GM12865 (cell line): Measurements from ENCODE around the gene VAMP7.
"Not testable (repeated sequence)": the region's sequence is repeated elsewhere in the genome, so short reads cannot be mapped to it uniquely, and the experiment has no call there.

ENCODE experiments used
- DNase-seq: peaks from one replicate; pipeline ENCODE4 v3.0.0; 2010; ENCODE audit warnings: low read depth
- H3K4me3 ChIP-seq: 2 replicates; pipeline ENCODE4 v1.5.1; 2011; ENCODE audit warnings: mild to moderate bottlenecking, low read depth, low read length, control low read depth
- TF ChIP-seq, protein P1 (sequence below): IDR thresholded peaks from 2 replicates; pipeline ENCODE4 v1.5.1; 2011; ENCODE audit warnings: low read length, control low read depth, low read depth, inconsistent platforms; ENCODE audit not compliant: insufficient read depth; ENCODE audit errors: missing control alignments

The VAMP7 gene, protein sequence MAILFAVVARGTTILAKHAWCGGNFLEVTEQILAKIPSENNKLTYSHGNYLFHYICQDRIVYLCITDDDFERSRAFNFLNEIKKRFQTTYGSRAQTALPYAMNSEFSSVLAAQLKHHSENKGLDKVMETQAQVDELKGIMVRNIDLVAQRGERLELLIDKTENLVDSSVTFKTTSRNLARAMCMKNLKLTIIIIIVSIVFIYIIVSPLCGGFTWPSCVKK

DNA sequence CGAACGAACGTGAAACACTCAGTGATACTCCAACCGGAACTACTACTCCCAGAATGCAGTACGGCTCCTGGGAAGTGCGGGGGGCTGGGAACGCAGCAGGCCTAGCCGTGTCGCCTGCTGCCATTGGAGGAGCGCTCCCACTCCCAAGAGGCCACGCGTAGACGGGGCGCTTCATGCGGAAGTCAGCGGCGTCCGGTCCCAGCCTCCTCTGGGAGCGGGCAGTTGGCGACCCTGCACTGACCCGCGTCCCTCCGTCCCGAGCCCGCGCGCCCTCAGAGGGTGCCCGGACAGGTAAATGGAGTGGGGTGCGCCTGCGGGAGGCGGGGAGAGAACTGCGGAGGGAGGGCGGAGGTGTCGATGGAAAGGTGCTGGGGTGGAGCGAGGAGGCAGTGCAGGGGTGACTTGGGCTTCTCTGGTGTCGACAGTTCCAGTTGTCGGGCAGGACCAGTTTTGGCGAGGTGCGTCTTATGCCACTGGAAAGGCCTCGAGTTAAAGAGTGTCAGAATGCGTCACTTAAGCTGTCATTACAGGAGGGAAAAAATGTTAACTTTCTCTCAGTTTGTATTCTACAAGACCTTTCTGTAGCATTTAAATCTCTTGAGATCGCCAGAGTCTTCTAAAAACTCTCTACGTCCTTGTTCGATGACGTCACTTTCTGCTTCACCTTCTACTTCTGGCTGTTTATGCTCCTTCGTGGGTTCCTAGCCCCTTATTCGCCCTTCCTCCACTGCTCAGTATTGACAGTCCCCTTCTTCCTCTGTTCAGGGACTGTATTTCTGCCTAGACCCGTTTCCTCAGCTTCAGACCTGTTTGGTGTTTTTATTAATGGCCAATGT, at the start of gene VAMP7:
VAMP7 (plus strand) TSS at position 188 of the 836 bp plus-strand sequence. CDS start 8,122 bp downstream, outside the sequence.
- peak; percentile 92 for DNase-seq
- peak within 1 kb of the TSS; percentile 84 for H3K4me3 ChIP-seq
- TF ChIP-seq, protein P1, sequence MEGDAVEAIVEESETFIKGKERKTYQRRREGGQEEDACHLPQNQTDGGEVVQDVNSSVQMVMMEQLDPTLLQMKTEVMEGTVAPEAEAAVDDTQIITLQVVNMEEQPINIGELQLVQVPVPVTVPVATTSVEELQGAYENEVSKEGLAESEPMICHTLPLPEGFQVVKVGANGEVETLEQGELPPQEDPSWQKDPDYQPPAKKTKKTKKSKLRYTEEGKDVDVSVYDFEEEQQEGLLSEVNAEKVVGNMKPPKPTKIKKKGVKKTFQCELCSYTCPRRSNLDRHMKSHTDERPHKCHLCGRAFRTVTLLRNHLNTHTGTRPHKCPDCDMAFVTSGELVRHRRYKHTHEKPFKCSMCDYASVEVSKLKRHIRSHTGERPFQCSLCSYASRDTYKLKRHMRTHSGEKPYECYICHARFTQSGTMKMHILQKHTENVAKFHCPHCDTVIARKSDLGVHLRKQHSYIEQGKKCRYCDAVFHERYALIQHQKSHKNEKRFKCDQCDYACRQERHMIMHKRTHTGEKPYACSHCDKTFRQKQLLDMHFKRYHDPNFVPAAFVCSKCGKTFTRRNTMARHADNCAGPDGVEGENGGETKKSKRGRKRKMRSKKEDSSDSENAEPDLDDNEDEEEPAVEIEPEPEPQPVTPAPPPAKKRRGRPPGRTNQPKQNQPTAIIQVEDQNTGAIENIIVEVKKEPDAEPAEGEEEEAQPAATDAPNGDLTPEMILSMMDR = no peak

DNA sequence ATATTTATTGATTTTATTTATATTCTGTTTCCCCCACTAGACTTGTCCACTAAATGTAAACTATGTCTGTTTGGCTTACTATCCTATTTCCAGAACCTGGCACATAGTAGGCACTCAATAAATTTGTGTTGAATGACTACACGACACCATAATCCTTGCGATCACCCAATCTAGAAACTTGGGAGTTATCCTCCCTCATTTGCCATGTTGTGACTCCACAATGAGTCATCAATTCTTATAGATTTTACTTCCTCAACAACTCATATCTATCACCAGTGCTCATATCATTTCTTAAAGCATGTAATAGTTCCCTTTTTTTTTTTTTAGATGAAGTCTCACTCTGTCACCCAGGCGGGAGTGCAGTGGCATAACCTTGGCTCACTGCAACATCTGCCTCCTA, 39.9 kb upstream of the VAMP7 start:
- DNase-seq = no peak
- no peak overlapping the region for H3K4me3 ChIP-seq
- TF ChIP-seq, protein P1 = no peak

DNA sequence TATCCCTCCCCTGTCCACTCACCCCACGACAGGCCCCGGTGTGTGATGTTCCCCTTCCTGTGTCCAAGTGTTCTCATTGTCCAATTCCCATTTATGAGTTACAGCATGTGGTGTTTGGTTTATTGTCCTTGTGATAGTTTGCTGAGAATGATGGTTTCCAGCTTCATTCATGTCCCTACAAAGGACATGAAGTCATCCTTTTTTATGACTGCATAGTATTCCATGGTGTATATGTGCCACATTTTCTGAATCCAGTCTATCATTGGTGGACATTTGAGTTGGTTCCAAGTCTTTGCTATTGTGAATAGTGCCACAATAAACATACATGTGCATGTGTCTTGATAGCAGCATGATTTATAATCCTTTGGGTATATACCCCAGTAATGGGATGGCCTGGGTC, 29.4 kb upstream of the VAMP7 start:
- H3K4me3 ChIP-seq, DNase-seq: not testable (repeated sequence)

DNA sequence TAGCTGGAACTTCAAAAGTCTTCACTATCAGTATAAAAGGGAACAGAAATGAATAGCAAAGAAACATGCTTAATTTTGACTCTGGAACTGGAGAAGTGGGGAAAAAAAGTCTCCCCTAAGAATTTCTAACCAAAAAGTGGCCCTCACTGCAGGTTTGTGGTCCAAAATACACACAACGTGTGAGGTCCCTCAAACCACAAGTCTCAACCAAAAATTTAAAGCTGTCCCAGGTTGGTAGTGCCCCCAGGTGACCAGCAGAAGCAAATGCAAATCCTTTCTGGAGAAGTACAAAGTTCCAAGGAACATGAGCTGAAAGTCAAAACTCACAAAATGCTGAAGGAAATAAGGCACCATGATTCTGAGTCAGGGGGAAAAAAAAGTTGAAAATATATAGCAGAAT, 23.6 kb upstream of the VAMP7 start:
- TF ChIP-seq, protein P1 = no peak
- no peak overlapping the region for H3K4me3 ChIP-seq
- DNase-seq = peak; percentile 11

DNA sequence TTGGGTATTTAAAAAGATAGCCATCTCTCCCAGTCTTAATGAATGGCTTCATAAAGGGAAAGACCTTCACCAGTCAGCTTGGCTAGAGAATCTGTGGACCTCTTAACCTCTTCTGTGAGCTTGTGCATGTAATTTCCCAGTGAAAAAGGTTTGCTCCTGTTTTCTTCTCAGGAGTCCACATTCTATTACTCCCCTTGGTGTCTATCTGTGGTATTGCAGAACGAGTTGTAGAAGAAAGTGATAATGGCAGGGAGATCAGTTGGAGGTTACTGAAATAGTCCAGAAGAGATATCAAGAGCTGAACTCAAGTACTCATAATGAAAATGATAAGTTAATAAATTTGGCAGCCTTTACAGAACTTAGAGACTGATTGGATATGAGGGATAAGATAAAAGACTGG, 16.5 kb upstream of the VAMP7 start:
- H3K4me3 ChIP-seq = no peak overlapping the region
- TF ChIP-seq, protein P1 = no peak
- no peak for DNase-seq

DNA sequence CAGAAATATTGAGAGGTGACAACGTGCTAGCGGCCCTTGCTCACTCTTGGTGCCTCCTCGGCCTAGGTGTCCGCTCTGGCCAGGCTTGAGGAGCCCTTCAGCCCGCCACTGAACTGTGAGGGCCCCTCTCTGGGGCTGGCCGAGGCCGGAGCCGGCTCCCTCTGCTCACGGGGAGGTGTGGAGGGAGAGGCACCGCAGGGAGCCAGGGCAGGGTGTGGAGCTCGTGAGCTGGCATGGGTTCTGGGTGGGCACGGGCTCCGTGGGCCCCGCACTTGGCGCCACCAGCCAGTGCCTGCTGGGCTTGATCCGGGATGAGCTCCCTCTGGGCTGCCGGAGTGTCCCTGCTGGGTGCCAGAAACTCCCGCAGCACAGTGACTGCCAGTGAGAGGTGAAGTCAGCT, 16.0 kb upstream of the VAMP7 start:
- TF ChIP-seq, protein P1 = no peak
- DNase-seq = no peak
- H3K4me3 ChIP-seq = no peak overlapping the region

DNA sequence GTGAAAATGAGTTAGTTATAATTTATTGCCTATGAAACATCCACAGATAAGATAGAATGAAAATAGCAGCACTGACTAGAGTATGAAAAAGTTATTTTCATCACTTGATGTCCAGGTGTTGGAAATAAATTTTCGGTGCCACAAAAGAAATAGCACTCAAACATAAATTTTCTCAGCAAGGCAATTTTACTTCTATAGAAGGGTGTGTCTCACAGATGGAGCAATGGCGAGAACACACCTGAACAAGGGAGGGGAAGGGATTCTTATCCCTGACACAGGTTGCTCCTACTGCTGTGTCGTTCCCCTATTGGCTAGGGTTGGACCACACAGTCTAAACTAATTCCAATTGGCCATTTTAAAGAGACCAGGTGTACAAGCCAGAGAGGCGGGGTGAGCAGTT, 13.3 kb upstream of the VAMP7 start:
- TF ChIP-seq, protein P1 = no peak
- H3K4me3 ChIP-seq = no peak overlapping the region
- no peak for DNase-seq
